Sigmoid colon (tissue), 4 donors: ENCODE results near the gene GNE.
"Not testable (repeated sequence)": the region's sequence is repeated elsewhere in the genome, so short reads cannot be mapped to it uniquely, and the experiment has no call there.

ENCODE experiments used
- CTCF ChIP-seq, 4 experiments: fragments of 450-650 bp in 3 of 4; fragments of 200-600 bp in 1 of 4; IDR thresholded peaks; one replicate each; pipeline ENCODE4 v1.5.1; 2016 to 2019; ENCODE audit warnings: antibody characterized with exemption in 4 of 4, mild to moderate bottlenecking in 3 of 4, moderate library complexity in 2 of 4
- EP300 ChIP-seq, 4 donors: sonication (generic); formaldehyde crosslinking; IDR thresholded peaks; one replicate each; pipeline ENCODE4 v1.6.1; 2017; ENCODE audit warnings: antibody characterized with exemption in 4 of 4
- POLR2A ChIP-seq, 2 donors: fragments of 450-650 bp; IDR thresholded peaks; one replicate each; pipeline ENCODE4 v1.6.1; 2016; ENCODE audit warnings: antibody characterized with exemption in 2 of 2, mild to moderate bottlenecking in 2 of 2, moderate library complexity in 2 of 2
- POLR2AphosphoS5 ChIP-seq, 4 donors: sonication (generic); formaldehyde crosslinking; IDR thresholded peaks; one replicate each; pipeline ENCODE4 v1.6.1; 2017; ENCODE audit warnings: antibody characterized with exemption in 4 of 4

DNA sequence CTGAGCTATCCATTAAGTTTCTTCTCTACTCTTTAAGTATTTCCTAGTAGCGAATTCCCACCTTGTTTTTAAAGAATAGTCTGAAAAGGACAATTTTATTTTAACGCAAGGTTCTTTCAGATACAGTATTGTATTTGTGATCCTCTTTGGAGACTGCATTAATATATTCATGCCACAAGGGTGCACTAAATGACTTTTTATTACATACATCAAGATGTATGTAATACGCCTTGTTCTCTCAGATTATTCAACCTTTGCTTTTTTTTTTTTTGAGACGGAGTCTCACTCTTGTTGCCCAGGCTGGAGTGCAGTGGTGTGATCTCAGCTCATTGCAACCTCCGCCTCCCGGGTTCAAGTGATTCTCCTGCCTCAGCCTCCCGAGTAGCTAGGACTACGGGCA is 10.2 kb downstream of the GNE start:
- peak in 2 of 4 experiments; percentile 17 to 21 for TF ChIP-seq CTCF (IDR thresholded peaks at IDR 0.05)
- TF ChIP-seq EP300, POLR2A, POLR2AphosphoS5 (IDR thresholded peaks at IDR 0.05): not testable (repeated sequence)
